IMR-90 (cell line): ENCODE data around the gene WWC1. TPM values are rescaled to one million over a fixed set of nuclear protein-coding genes. Genes with fewer than 3 reads are reported as not detected.

Experiments
- ATAC-seq: fragments of 200-7000 bp; cut with Tn5 transposase; 2 replicates; pipeline ENCODE4 v1.9.1; 2020; ENCODE audit warnings: low read depth, mild to moderate bottlenecking, moderate library complexity
- BruUV-seq: library from RNA; stranded (reverse); fragments of 400-500 nt; replicated peaks from 2 replicates; lab custom pipeline; 2021; lab: Mats Ljungman, UMichigan
- CTCF ChIA-PET: fragments of 300-600 bp; formaldehyde crosslinking; extraction: SDS; loops from one replicate; lab custom pipeline; 2021; ENCODE audit warnings: antibody characterized with exemption; lab: Yijun Ruan, JAX
- POLR2A ChIA-PET: fragments of 300-600 bp; sonication (Branson Sonifier 250); formaldehyde crosslinking; loops from one replicate; lab custom pipeline; 2022; ENCODE audit warnings: antibody characterized with exemption; ENCODE audit not compliant: unreplicated experiment; lab: Charles Lee
- DNase-seq: peaks from one replicate; pipeline ENCODE4 v3.0.0; 2013
- H2AFZ ChIP-seq: replicated peaks from 2 replicates; pipeline ENCODE3; 2013; ENCODE audit warnings: low read length, mild to moderate bottlenecking; ENCODE audit not compliant: poor library complexity
- H2AK5ac ChIP-seq: 2 replicates; pipeline ENCODE4 v1.6.1; 2013; ENCODE audit warnings: low read depth, low read length, inconsistent platforms
- H2AK9ac ChIP-seq: replicated peaks from 2 replicates; pipeline ENCODE3; 2013; ENCODE audit warnings: mild to moderate bottlenecking, low read depth, low read length, moderate library complexity; ENCODE audit not compliant: poor library complexity
- H2BK120ac ChIP-seq: 2 replicates; pipeline ENCODE4 v1.6.1; 2013; ENCODE audit warnings: low read depth, low read length, inconsistent platforms
- H2BK15ac ChIP-seq: 3 replicates; pipeline ENCODE4 v1.6.1; 2013; ENCODE audit warnings: low read depth, low read length, inconsistent platforms
- H2BK20ac ChIP-seq: 2 replicates; pipeline ENCODE4 v1.6.1; 2013; ENCODE audit warnings: low read depth, mild to moderate bottlenecking, inconsistent platforms, low read length, moderate library complexity
- H2BK5ac ChIP-seq: 2 replicates; pipeline ENCODE4 v1.6.1; 2013; ENCODE audit warnings: mild to moderate bottlenecking, low read depth, low read length, inconsistent platforms; ENCODE audit not compliant: poor library complexity, severe bottlenecking
- H3K14ac ChIP-seq: replicated peaks from 2 replicates; pipeline ENCODE4 v1.6.1; 2013; ENCODE audit warnings: low read depth, low read length, inconsistent platforms
- H3K18ac ChIP-seq: 2 replicates; pipeline ENCODE4 v1.6.1; 2013; ENCODE audit warnings: low read depth, low read length, control low read depth
- H3K23ac ChIP-seq: 2 replicates; pipeline ENCODE4 v1.6.1; 2013; ENCODE audit warnings: low read depth, low read length, inconsistent platforms
- H3K27ac ChIP-seq: 2 replicates; pipeline ENCODE4 v1.5.1; 2013; ENCODE audit warnings: mild to moderate bottlenecking, control low read depth, low read length; ENCODE audit not compliant: insufficient read depth
- H3K27me3 ChIP-seq: 2 replicates; pipeline ENCODE4 v1.6.1; 2013; ENCODE audit warnings: low read length; ENCODE audit not compliant: control insufficient read depth, insufficient read depth
- H3K36me3 ChIP-seq: 2 replicates; pipeline ENCODE4 v1.6.1; 2013; ENCODE audit warnings: low read length, mixed read lengths; ENCODE audit not compliant: control insufficient read depth, insufficient read depth
- H3K4ac ChIP-seq: 2 replicates; pipeline ENCODE4 v1.6.1; 2013; ENCODE audit warnings: low read depth, low read length, inconsistent platforms
- H3K4me1 ChIP-seq: 2 replicates; pipeline ENCODE4 v1.6.1; 2013; ENCODE audit warnings: low read length, mixed read lengths; ENCODE audit not compliant: control insufficient read depth, insufficient read depth
- H3K4me2 ChIP-seq: 2 replicates; pipeline ENCODE4 v1.6.1; 2013; ENCODE audit warnings: low read depth, mild to moderate bottlenecking, control low read depth, low read length, moderate library complexity
- H3K4me3 ChIP-seq: 2 replicates; pipeline ENCODE4 v1.5.1; 2013; ENCODE audit warnings: low read depth, mild to moderate bottlenecking, control low read depth, low read length, moderate library complexity; ENCODE audit not compliant: insufficient read depth
- H3K56ac ChIP-seq: 2 replicates; pipeline ENCODE4 v1.6.1; 2013; ENCODE audit warnings: low read length, inconsistent platforms; ENCODE audit not compliant: insufficient read depth; ENCODE audit errors: extremely low read depth
- H3K79me1 ChIP-seq, 2 experiments: 2 replicates each; pipeline ENCODE4 v1.6.1; 2013; ENCODE audit warnings: low read length in 2 of 2, inconsistent platforms in 1 of 2, low read depth in 1 of 2
- H3K9ac ChIP-seq: 2 replicates; pipeline ENCODE4 v1.6.1; 2013; ENCODE audit warnings: low read depth, low read length, control low read depth
- H3K9me1 ChIP-seq: 2 replicates; pipeline ENCODE4 v1.6.1; 2013; ENCODE audit warnings: low read length, inconsistent platforms; ENCODE audit not compliant: insufficient read depth
- H3K9me3 ChIP-seq: 2 replicates; pipeline ENCODE4 v1.6.1; 2013; ENCODE audit warnings: low read length; ENCODE audit not compliant: control insufficient read depth, insufficient read depth
- H4K20me1 ChIP-seq: 2 replicates; pipeline ENCODE4 v1.6.1; 2013; ENCODE audit warnings: low read length, inconsistent platforms; ENCODE audit not compliant: insufficient read depth
- H4K5ac ChIP-seq: 2 replicates; pipeline ENCODE4 v1.6.1; 2013; ENCODE audit warnings: mild to moderate bottlenecking, low read depth, low read length, control low read depth
- H4K8ac ChIP-seq, 2 experiments: 2 replicates each; pipeline ENCODE4 v1.6.1; 2013; ENCODE audit warnings: low read depth in 2 of 2, low read length in 2 of 2, control low read depth in 1 of 2, inconsistent platforms in 1 of 2
- H4K91ac ChIP-seq: 2 replicates; pipeline ENCODE4 v1.6.1; 2013; ENCODE audit warnings: low read depth, low read length, inconsistent platforms; ENCODE audit not compliant: insufficient read depth
- BHLHE40 ChIP-seq: fragments of 150-350 bp; IDR thresholded peaks from 2 replicates; pipeline ENCODE4 v1.6.1; 2016; ENCODE audit warnings: mild to moderate bottlenecking, low read depth, low read length
- CEBPB ChIP-seq: IDR thresholded peaks from 2 replicates; pipeline ENCODE4 v1.6.1; 2012; ENCODE audit warnings: low read depth, low read length, improper control_type of control experiment
- CHD1 ChIP-seq: IDR thresholded peaks from 2 replicates; pipeline ENCODE4 v1.6.1; 2012; ENCODE audit warnings: low read depth, low read length, improper control_type of control experiment
- CTCF ChIP-seq: conservative IDR thresholded peaks from 2 replicates; pipeline ENCODE4 v1.5.1; 2012; ENCODE audit warnings: mild to moderate bottlenecking, low read depth, low read length, improper control_type of control experiment
- ELK1 ChIP-seq: fragments of 150-350 bp; IDR thresholded peaks from 2 replicates; pipeline ENCODE4 v1.6.1; 2016; ENCODE audit warnings: low read depth, mild to moderate bottlenecking, low read length, moderate library complexity, borderline replicate concordance
- FOS ChIP-seq: fragments of 150-350 bp; IDR thresholded peaks from 2 replicates; pipeline ENCODE4 v1.6.1; 2016; ENCODE audit warnings: low read depth, low read length
- MAFK ChIP-seq: IDR thresholded peaks from 2 replicates; pipeline ENCODE4 v1.6.1; 2012; ENCODE audit warnings: low read depth, low read length, improper control_type of control experiment
- MAZ ChIP-seq: IDR thresholded peaks from 2 replicates; pipeline ENCODE4 v1.6.1; 2012; ENCODE audit warnings: low read depth, mild to moderate bottlenecking, low read length, improper control_type of control experiment, moderate library complexity, borderline replicate concordance
- MXI1 ChIP-seq: IDR thresholded peaks from 2 replicates; pipeline ENCODE4 v1.6.1; 2012; ENCODE audit warnings: low read depth, mild to moderate bottlenecking, low read length, moderate library complexity, borderline replicate concordance
- NFE2L2 ChIP-seq: fragments of 150-350 bp; IDR thresholded peaks from 2 replicates; pipeline ENCODE4 v1.6.1; 2016; ENCODE audit warnings: low read depth, mild to moderate bottlenecking, low read length
- POLR2A ChIP-seq: IDR thresholded peaks from 2 replicates; pipeline ENCODE4 v1.6.1; 2012; ENCODE audit warnings: mild to moderate bottlenecking, low read depth, low read length
- RAD21 ChIP-seq: IDR thresholded peaks from 2 replicates; pipeline ENCODE4 v1.6.1; 2012; ENCODE audit warnings: low read length, improper control_type of control experiment
- RCOR1 ChIP-seq: IDR thresholded peaks from 2 replicates; pipeline ENCODE4 v1.6.1; 2012; ENCODE audit warnings: mild to moderate bottlenecking, low read length, improper control_type of control experiment; ENCODE audit not compliant: insufficient replicate concordance
- RFX5 ChIP-seq: IDR thresholded peaks from 2 replicates; pipeline ENCODE4 v1.8.0; 2012; ENCODE audit warnings: low read depth, mild to moderate bottlenecking, low read length, moderate library complexity
- SMC3 ChIP-seq: fragments of 150-350 bp; IDR thresholded peaks from 2 replicates; pipeline ENCODE4 v1.6.1; 2016; ENCODE audit warnings: low read depth, mild to moderate bottlenecking, antibody characterized with exemption, low read length, moderate library complexity
- USF2 ChIP-seq: fragments of 150-350 bp; IDR thresholded peaks from 2 replicates; pipeline ENCODE4 v1.6.1; 2017; ENCODE audit warnings: mild to moderate bottlenecking, antibody characterized with exemption, low read length, low read depth
- WGBS, 2 experiments: methylation state at CpG; one replicate each; pipeline versions ENCODE4 v1.1.5 to v1.1.7; 2013; ENCODE audit warnings: missing lambda C conversion rate in 2 of 2; ENCODE audit not compliant: insufficient read length in 1 of 2; ENCODE audit errors: extremely low coverage in 2 of 2; 5-methylcytosine and 5-hydroxymethylcytosine counted together
- dilution Hi-C: fragments of 300-500 bp; cut with HindIII; formaldehyde crosslinking; loops from one replicate; pipeline ENCODE4 v1.14.3; 2018; ENCODE audit warnings: low sequenced_read_pairs; ENCODE audit not compliant: unreplicated experiment
- in situ Hi-C: fragments of 300-500 bp; cut with MboI; formaldehyde crosslinking; loops from 3 replicates; pipeline ENCODE4 v1.14.3; 2019; ENCODE audit warnings: low sequenced_read_pairs, inconsistent platforms, mixed read lengths
- intact Hi-C: fragments of 100-400 bp; cut with micrococcal nuclease; formaldehyde crosslinking; loops from 2 replicates; pipeline ENCODE4 v1.10.0; 2022
- polyA plus RNA-seq, 3 experiments: library from polyadenylated mRNA; depleted of rRNA; stranded (reverse); fragments of >200 nt; gene quantifications; 2 replicates each; pipeline ENCODE4 v1.2.3, GENCODE V29; 2012; ENCODE audit warnings: low replicate concordance in 1 of 3
- total RNA-seq: library from RNA; depleted of rRNA; stranded (reverse); fragments of >200 nt; gene quantifications from 2 replicates; pipeline ENCODE4 v1.2.3, GENCODE V29; 2012

WWC1 gene
- total and polyA plus RNA-seq, 2 of the 4 experiments (the other 2 are of a cell fraction), result 9.1 to 10.3 TPM

- Histone ChIP-seq H4K91ac (no peak overlapping the region), H2AFZ (no peak overlapping the region), H3K14ac (no peak overlapping the region), H2BK20ac (0 out of 2 replicates have a peak overlapping the region, but pooled peaks have one; percentile 28), H2BK120ac (no peak overlapping the region), H3K4ac (no peak overlapping the region), H4K20me1 (no peaks in the 10 kb centered on the region), H2BK5ac (no peak overlapping the region), H3K79me1 (peaks cover 23 to 30% of the 10 kb centered on the region in 2 experiments), H2BK15ac (no peak overlapping the region), H3K18ac (no peak overlapping the region), H3K9me1 (peaks cover 4% of the 10 kb centered on the region), H3K56ac (no peak overlapping the region), H3K4me3 (no peak overlapping the region), H4K8ac (no peak overlapping the region), H3K4me1 (peaks cover 8% of the 10 kb centered on the region), H3K9ac (no peak overlapping the region), H3K27ac (no peak overlapping the region), H3K27me3 (no peaks in the 10 kb centered on the region), H4K5ac (no peak overlapping the region), H3K23ac (no peak overlapping the region), H3K4me2 (no peak overlapping the region), H2AK5ac (no peak overlapping the region), H3K36me3 (no peaks in the 10 kb centered on the region; the same call in 1 of the 2 replicates), H3K9me3 (no peaks in the 10 kb centered on the region), H2AK9ac (no peak overlapping the region)
- BruUV-seq, result no TSS peak
- CTCF ChIA-PET, result no interaction called here
- dilution Hi-C loops (no loop called here), in situ Hi-C loops (no loop called here), intact Hi-C loops (no loop called here)
- no peak for ATAC-seq
- WGBS, 2 experiments, result no CpG with 5 or more reads among the region's 7 CpGs
- TF ChIP-seq MAZ (no peak), BHLHE40 (no peak), CTCF (no peak), POLR2A (no peak), SMC3 (no peak), CHD1 (no peak), CEBPB (no peak), RFX5 (no peak), FOS (no peak), MAFK (no peak), USF2 (no peak), NFE2L2 (no peak), MXI1 (no peak), ELK1 (no peak), RAD21 (no peak), RCOR1 (no peak)
- no peak for DNase-seq
- POLR2A ChIA-PET, result no interaction called here
Measured at GRCh38 chr5:168305281-168305680, 13.8 kb downstream of the WWC1 start.
